ENCODE results near the gene STK24. TPM values are rescaled to one million over a fixed set of nuclear protein-coding genes. Genes with fewer than 3 reads are reported as not detected.
A peak's percentile ranks its signal among the peaks of the same experiment; 100 is the strongest.

STK24 gene
- total and polyA plus RNA-seq, 2 of the 8 experiments (the other 6 are each of a cell fraction or from before 2014, with no cell fraction given): 62.8 to 143 TPM

GRCh38 chr13:98468361-98468760 is 108.5 kb downstream of the STK24 start:
- Histone ChIP-seq H3K4ac (replicated peaks; ENCODE audit: insufficient read length, low read depth, low read length) (no peak overlapping the region), H3K79me2 (ENCODE audit: control insufficient read depth in 1 of 2, insufficient read depth in 2 of 2, low read length in 2 of 2) (peaks cover 0 to 35% of the 10 kb centered on the region in 2 experiments; a peak in 2 of 4 replicates), H3K27me3 (replicated peaks in 1 of 4; ENCODE audit: control insufficient read depth in 3 of 4, extremely low read depth in 1 of 4, insufficient read depth in 3 of 4, low read length in 3 of 4) (no peaks in the 10 kb centered on the region), H2BK15ac (ENCODE audit: low read length) (no peak overlapping the region), H4K5ac (ENCODE audit: insufficient read length, low read depth, low read length) (no peak overlapping the region), H2BK120ac (replicated peaks; ENCODE audit: low read depth, low read length) (no peak overlapping the region), H2BK12ac (ENCODE audit: low read depth, low read length) (no peak overlapping the region), H3K9me3 (ENCODE audit: insufficient read depth in 2 of 2, low read depth in 1 of 2, low read length in 1 of 2) (no peaks in the 10 kb centered on the region), H2AFZ (ENCODE audit: low read length) (no peak overlapping the region), H3K23me2 (ENCODE audit: low read depth, low read length) (no peaks in the 10 kb centered on the region), H4K8ac (ENCODE audit: extremely low read depth, insufficient read depth, low read length) (no peak overlapping the region), H4K20me1 (replicated peaks in 1 of 2; ENCODE audit: control insufficient read depth in 1 of 2, insufficient read depth in 2 of 2, low read length in 2 of 2) (peaks cover 0 to 17% of the 10 kb centered on the region in 2 experiments), H3K56ac (replicated peaks; ENCODE audit: insufficient read length, low read depth, low read length) (no peak overlapping the region), H3K4me1 (replicated peaks in 1 of 4; ENCODE audit: control insufficient read depth in 3 of 4, insufficient read depth in 4 of 4, low read length in 3 of 4) (peaks cover 0 to 3% (median 1%) of the 10 kb centered on the region in 4 experiments; a peak in 2 of 7 replicates), H2BK5ac (ENCODE audit: low read depth, low read length) (no peak overlapping the region), H3K36me3 (ENCODE audit: control insufficient read depth in 2 of 4, insufficient read depth in 4 of 4, low read length in 3 of 4) (peaks cover 3 to 25% (median 17%) of the 10 kb centered on the region in 4 experiments; a peak in 7 of 8 replicates), H4K91ac (replicated peaks; ENCODE audit: insufficient read length, low read length) (no peak overlapping the region), H3K4me3 (ENCODE audit: extremely low read depth in 1 of 4, insufficient read depth in 2 of 4, low read depth in 3 of 4, low read length in 4 of 4) (no peak overlapping the region), H2AK5ac (ENCODE audit: low read depth, low read length) (no peak overlapping the region), H3K23ac (ENCODE audit: insufficient read length) (no peak overlapping the region), H3K18ac (ENCODE audit: extremely low read depth, low read length) (no peak overlapping the region), H3K9ac (replicated peaks in 1 of 4; ENCODE audit: extremely low read depth in 1 of 4, low read depth in 3 of 4, low read length in 3 of 4) (no peak overlapping the region), H3K14ac (ENCODE audit: insufficient read length) (no peak overlapping the region), H3K79me1 (ENCODE audit: low read depth, low read length) (peaks cover 21% of the 10 kb centered on the region), H3K27ac (ENCODE audit: low read depth, low read length) (no peak overlapping the region), H3K4me2 (ENCODE audit: insufficient read depth in 1 of 2, low read depth in 2 of 2, low read length in 2 of 2) (no peak overlapping the region), H2BK20ac (ENCODE audit: low read length) (no peak overlapping the region)
- DNase-seq (ENCODE audit: low read depth in 1 of 2, low spot score in 2 of 2): no peak
- no peak for FAIRE-seq
- 89% methylated on average over 3 of the region's 3 CpGs; no CpG with 5 or more reads in 1 of the 2 experiments for WGBS, 2 experiments (ENCODE audit: extremely low coverage in 1 of 2, insufficient coverage in 1 of 2, insufficient read length in 1 of 2, insufficient replicate concordance in 2 of 2, low coverage in 1 of 2, low lambda C conversion rate in 2 of 2, missing lambda C conversion rate in 1 of 2)
- TF ChIP-seq CBX5 (IDR thresholded peaks at IDR 0.05; ENCODE audit: low read depth, low read length) (no peak), RAD21 (IDR thresholded peaks at IDR 0.05 in 1 of 2, conservative IDR thresholded peaks at IDR 0.05 in 1 of 2; ENCODE audit: low read depth in 2 of 2, low read length in 2 of 2) (peak; percentile 13 to 29; a peak in 2 of 4 replicates)
- ChIA-PET POLR2A (ENCODE audit: partially characterized antibody) (interaction anchor here (0.6 to 1.4 kb wide), 2 partner anchors 17 to 779 kb away, joined by 4 to 5 read pairs; no protein-coding TSS in a partner anchor), CTCF (ENCODE audit: partially characterized antibody) (interaction anchor here (0.6 to 9.6 kb wide), 14 partner anchors 9 to 184 kb away, joined by 3 to 115 read pairs (median 8); no protein-coding TSS in a partner anchor)
